Embryonic facial prominence (tissue), 1 donor: ENCODE measurements around the gene PRMT7.

ENCODE experiments used
- DNase-seq: peaks from one replicate; pipeline ENCODE4 v3.0.0-alpha.2; 2016; ENCODE audit errors: extremely low spot score

Gene PRMT7

GRCh38 chr16:68310774-68311511 lies at the start of gene PRMT7, which contains the start of gene SLC7A6OS:
Gene PRMT7, plus strand, starts transcription at chr16:68311019. Its CDS starts 4,961 bp downstream, at chr16:68315980.
Gene SLC7A6OS, minus strand, starts transcription at chr16:68310946. Its CDS starts 20 bp downstream, at chr16:68310926.
- peak; percentile 85 for DNase-seq

GRCh38 chr16:68263559-68264127 lies 47.2 kb upstream of the PRMT7 start:
- no peak for DNase-seq

GRCh38 chr16:68264128-68265077 lies 46.4 kb upstream of the PRMT7 start, which contains the start of gene SLC7A6:
Gene SLC7A6, plus strand, starts transcription at chr16:68264526. Its CDS starts 10,201 bp downstream, at chr16:68274727.
- no peak for DNase-seq

- no peak for DNase-seq
These were observed 45.5 kb upstream of the PRMT7 start for GRCh38 chr16:68265078-68265920.

- no peak for DNase-seq
These were observed 43.0 kb upstream of the PRMT7 start for GRCh38 chr16:68267612-68268405.

GRCh38 chr16:68269793-68270192 lies 41.0 kb upstream of the PRMT7 start:
- no peak for DNase-seq

GRCh38 chr16:68270353-68270752 lies 40.5 kb upstream of the PRMT7 start:
- no peak for DNase-seq

- no peak for DNase-seq
These were observed 38.2 kb upstream of the PRMT7 start for GRCh38 chr16:68272507-68273209.

- no peak for DNase-seq
These were observed 37.4 kb upstream of the PRMT7 start for GRCh38 chr16:68273459-68273858.

- no peak for DNase-seq
These were observed 36.9 kb upstream of the PRMT7 start for GRCh38 chr16:68273896-68274295.

- no peak for DNase-seq
These were observed 36.4 kb upstream of the PRMT7 start for GRCh38 chr16:68274441-68274840.

- no peak for DNase-seq
These were observed 35.1 kb upstream of the PRMT7 start for GRCh38 chr16:68275611-68276191.

GRCh38 chr16:68276223-68276622 lies 34.6 kb upstream of the PRMT7 start:
- DNase-seq: no peak

- no peak for DNase-seq
These were observed 30.9 kb upstream of the PRMT7 start for GRCh38 chr16:68279726-68280558.

- DNase-seq: no peak
These were observed 29.3 kb upstream of the PRMT7 start for GRCh38 chr16:68281368-68282063.

GRCh38 chr16:68282064-68282452 lies 28.8 kb upstream of the PRMT7 start:
- DNase-seq: no peak

GRCh38 chr16:68283346-68283745 lies 27.5 kb upstream of the PRMT7 start:
- DNase-seq: no peak
